A673 (cell line): ENCODE data around the gene KRTAP5-7.

ENCODE experiments used
- CTCF ChIP-seq: fragments of 300-800, 200-600 bp; sonication (generic); conservative IDR thresholded peaks from 2 replicates; pipeline ENCODE4 v1.5.1; 2017; ENCODE audit warnings: low read depth, mild to moderate bottlenecking, antibody characterized with exemption, low read length, moderate library complexity, mixed read lengths
- EZH2 ChIP-seq: fragments of 200-600 bp; sonication (generic); IDR thresholded peaks from 2 replicates; pipeline ENCODE4 v1.6.1; 2017; ENCODE audit warnings: borderline replicate concordance, low read depth, mild to moderate bottlenecking, mixed read lengths, antibody characterized with exemption, low read length; ENCODE audit not compliant: poor library complexity, severe bottlenecking

GRCh38 chr11:71542879-71543777 lies 16.1 kb downstream of the KRTAP5-7 start:
- TF ChIP-seq CTCF (no peak), EZH2 (no peak)
